ENCODE results near the gene SYMPK.

Gene SYMPK

GRCh38 chr19:45823182-45823581 is 39.8 kb downstream of the SYMPK start:
- Histone ChIP-seq H3K27ac (no peak overlapping the region), H3K27me3 (replicated peaks) (no peaks in the 10 kb centered on the region), H3K36me3 (replicated peaks) (peaks cover 49% of the 10 kb centered on the region), H3K4me3 (ENCODE audit: low read depth, low read length) (no peak overlapping the region)
- in situ Hi-C loops (cut with HindIII; ENCODE audit: low pct_ligation_motif_present, low sequenced_read_pairs) = no loop called here
- no peak for TF ChIP-seq CTCF (IDR thresholded peaks at IDR 0.05; ENCODE audit: low read depth, low read length, missing control alignments)
- DNase-seq = no peak

GRCh38 chr19:45822716-45823115 is 40.2 kb downstream of the SYMPK start:
- peaks cover 47% of the 10 kb centered on the region for H3K36me3 ChIP-seq (replicated peaks)
- in situ Hi-C loops (cut with HindIII; ENCODE audit: low pct_ligation_motif_present, low sequenced_read_pairs) = no loop called here
- no peak overlapping the region for H3K4me3 ChIP-seq (ENCODE audit: low read depth, low read length)
- no peak for TF ChIP-seq CTCF (IDR thresholded peaks at IDR 0.05; ENCODE audit: low read depth, low read length, missing control alignments)
- no peaks in the 10 kb centered on the region for H3K27me3 ChIP-seq (replicated peaks)
- H3K27ac ChIP-seq = no peak overlapping the region
- no peak for DNase-seq

- in situ Hi-C loops (cut with HindIII; ENCODE audit: low pct_ligation_motif_present, low sequenced_read_pairs) = no loop called here
- Histone ChIP-seq H3K36me3 (replicated peaks) (peaks cover 39% of the 10 kb centered on the region), H3K27me3 (replicated peaks) (no peaks in the 10 kb centered on the region), H3K27ac (no peak overlapping the region), H3K4me3 (ENCODE audit: low read depth, low read length) (no peak overlapping the region)
- TF ChIP-seq CTCF (IDR thresholded peaks at IDR 0.05; ENCODE audit: low read depth, low read length, missing control alignments) = no peak
- DNase-seq = no peak
These were observed 41.4 kb downstream of the SYMPK start for GRCh38 chr19:45821570-45821969.

- in situ Hi-C loops (cut with HindIII; ENCODE audit: low pct_ligation_motif_present, low sequenced_read_pairs) = no loop called here
- Histone ChIP-seq H3K36me3 (replicated peaks) (peaks cover 39% of the 10 kb centered on the region), H3K4me3 (ENCODE audit: low read depth, low read length) (no peak overlapping the region), H3K27me3 (replicated peaks) (no peaks in the 10 kb centered on the region), H3K27ac (no peak overlapping the region)
- no peak for TF ChIP-seq CTCF (IDR thresholded peaks at IDR 0.05; ENCODE audit: low read depth, low read length, missing control alignments)
- DNase-seq = no peak
These were observed 41.8 kb downstream of the SYMPK start for GRCh38 chr19:45821103-45821521.

GRCh38 chr19:45820413-45821102 is 42.4 kb downstream of the SYMPK start:
- peaks cover 38% of the 10 kb centered on the region for H3K36me3 ChIP-seq (replicated peaks)
- H3K4me3 ChIP-seq (ENCODE audit: low read depth, low read length) = no peak overlapping the region
- in situ Hi-C loops (cut with HindIII; ENCODE audit: low pct_ligation_motif_present, low sequenced_read_pairs) = no loop called here
- peak; percentile 10 for TF ChIP-seq CTCF (IDR thresholded peaks at IDR 0.05; ENCODE audit: low read depth, low read length, missing control alignments)
- DNase-seq = no peak
- no peak overlapping the region for H3K27ac ChIP-seq
- no peaks in the 10 kb centered on the region for H3K27me3 ChIP-seq (replicated peaks)

- Histone ChIP-seq H3K36me3 (replicated peaks) (peaks cover 31% of the 10 kb centered on the region), H3K4me3 (ENCODE audit: low read depth, low read length) (no peak overlapping the region), H3K27me3 (replicated peaks) (no peaks in the 10 kb centered on the region), H3K27ac (no peak overlapping the region)
- no peak for DNase-seq
- in situ Hi-C loops (cut with HindIII; ENCODE audit: low pct_ligation_motif_present, low sequenced_read_pairs) = no loop called here
- TF ChIP-seq CTCF (IDR thresholded peaks at IDR 0.05; ENCODE audit: low read depth, low read length, missing control alignments) = no peak
These were observed 43.2 kb downstream of the SYMPK start for GRCh38 chr19:45819769-45820168.
